HG03571 (cell line): ENCODE data around the gene CELA2A.
"Not testable (repeated sequence)": the region's sequence is repeated elsewhere in the genome, so short reads cannot be mapped to it uniquely, and the experiment has no call there.

Source experiments
- ATAC-seq: cut with Tn5 transposase; IDR thresholded peaks from one replicate; pipeline ENCODE4 v1.9.1; 2021; ENCODE audit not compliant: unreplicated experiment

The CELA2A gene

GRCh38 chr1:15466955-15467625 is 10.6 kb downstream of the CELA2A start:
- not testable (repeated sequence) for ATAC-seq

DNA sequence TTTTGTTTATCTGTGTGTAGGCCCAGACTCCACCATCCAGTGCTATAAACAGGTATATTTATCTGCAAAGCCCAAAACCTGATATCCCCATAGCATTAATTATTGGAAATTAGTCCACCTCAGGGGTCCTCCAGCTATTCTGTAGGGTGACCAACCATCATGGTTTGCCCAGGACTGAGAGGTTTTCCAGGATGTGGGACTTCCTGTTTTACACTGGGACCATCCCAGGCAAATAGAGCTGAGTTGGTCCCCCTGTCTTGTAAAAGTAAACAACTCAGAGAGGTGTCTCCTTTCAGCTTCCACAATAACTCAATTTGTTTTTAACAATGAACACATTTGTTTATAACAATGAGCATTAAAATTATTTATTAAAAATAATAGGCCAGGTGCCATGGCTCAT is 11.6 kb downstream of the CELA2A start:
- ATAC-seq: no peak

DNA sequence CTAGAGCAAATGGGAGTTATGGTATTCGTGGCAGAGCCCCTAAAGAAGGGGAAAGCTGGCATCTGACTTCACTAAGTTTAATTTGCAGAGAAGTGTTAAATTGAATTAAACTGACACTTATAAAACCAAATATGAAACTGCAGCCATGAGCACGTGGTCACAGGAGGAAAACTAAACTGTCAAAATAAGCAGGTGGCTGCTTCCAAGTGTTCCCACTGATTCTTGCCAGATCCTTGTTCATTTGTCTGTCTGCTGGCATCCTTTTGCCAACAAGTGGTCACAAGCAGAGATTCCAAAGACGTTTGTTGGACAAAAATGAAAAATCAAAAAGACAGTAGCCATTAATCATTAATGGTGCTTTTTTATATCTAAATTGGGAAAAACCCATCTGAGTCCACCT is 12.8 kb downstream of the CELA2A start:
- ATAC-seq: no peak

DNA sequence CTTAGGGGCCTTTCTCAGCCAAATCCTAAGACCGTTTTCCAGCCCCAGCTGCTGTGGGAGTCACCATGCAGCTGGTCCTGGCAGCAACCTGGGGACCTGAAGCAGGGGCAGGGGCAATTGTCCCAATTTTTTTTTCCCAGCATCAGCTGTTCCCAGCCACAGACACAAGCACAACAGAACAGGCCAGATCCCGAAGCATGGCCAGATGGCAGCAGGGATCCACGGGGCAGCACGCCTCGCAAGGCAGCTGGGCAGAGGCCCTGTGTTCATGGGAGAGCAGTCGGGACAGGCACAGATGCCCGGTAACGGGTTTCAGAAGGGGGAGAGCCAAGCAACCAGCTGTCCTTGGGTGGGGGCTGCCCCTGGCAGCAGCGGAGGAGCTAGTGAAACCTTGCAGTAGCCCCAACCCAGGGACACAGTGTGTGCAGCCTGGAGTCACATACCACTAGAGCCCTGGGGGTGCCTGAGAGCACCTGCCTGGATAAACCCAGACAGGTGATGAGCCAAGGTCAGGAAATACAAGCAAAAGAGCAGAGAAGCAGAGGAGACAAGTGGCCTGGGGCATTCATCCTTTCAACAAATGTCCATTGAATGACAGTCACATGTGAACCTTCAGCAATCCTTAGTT is 13.4 kb downstream of the CELA2A start:
- ATAC-seq: not testable (repeated sequence)

DNA sequence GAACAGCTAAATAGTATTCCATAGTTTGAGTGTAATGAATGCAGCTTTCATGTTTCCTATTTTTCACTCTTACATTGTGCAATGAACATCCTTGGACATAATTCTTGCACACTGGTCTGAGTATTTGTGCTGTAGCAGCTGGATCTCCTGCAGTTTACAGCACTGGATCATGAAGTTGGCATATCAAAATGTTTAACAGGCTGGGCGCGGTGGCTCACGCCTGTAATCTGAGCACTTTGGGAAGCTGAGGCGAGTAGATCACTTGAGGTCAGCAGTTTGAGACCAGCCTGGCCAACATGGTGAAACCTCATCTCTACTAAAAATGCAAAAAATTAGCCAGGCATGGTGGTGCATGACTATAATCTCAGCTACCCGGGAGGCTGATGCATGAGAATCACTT is 14.5 kb downstream of the CELA2A start:
- ATAC-seq: not testable (repeated sequence)

GRCh38 chr1:15471723-15472122 is 15.2 kb downstream of the CELA2A start:
- not testable (repeated sequence) for ATAC-seq

DNA sequence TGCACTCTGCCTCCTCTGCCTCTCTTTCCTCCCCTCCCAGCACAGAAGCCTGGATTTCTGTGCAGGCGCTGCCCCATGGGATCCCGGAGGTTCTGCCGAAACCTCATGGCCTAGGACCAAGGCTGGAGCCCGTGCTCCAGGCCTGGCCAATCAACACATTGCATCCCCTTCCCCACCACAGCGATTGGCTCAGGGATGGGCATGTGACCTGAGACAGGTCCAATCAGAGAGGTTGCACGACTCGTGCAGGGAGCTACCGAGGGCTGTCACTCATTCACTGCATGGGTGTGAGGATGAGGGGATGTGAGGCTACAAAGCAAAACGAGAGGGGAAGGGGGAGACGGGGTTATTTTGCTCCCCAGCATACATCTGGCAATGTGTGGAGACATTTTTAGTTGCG is 16.1 kb downstream of the CELA2A start:
- ATAC-seq: no peak

GRCh38 chr1:15475752-15476314 is 19.3 kb downstream of the CELA2A start, which contains the start of gene CELA2B:
Gene CELA2B (plus strand): TSS chr1:15476104. CDS start chr1:15476126, 22 bp downstream.
- ATAC-seq: no peak

DNA sequence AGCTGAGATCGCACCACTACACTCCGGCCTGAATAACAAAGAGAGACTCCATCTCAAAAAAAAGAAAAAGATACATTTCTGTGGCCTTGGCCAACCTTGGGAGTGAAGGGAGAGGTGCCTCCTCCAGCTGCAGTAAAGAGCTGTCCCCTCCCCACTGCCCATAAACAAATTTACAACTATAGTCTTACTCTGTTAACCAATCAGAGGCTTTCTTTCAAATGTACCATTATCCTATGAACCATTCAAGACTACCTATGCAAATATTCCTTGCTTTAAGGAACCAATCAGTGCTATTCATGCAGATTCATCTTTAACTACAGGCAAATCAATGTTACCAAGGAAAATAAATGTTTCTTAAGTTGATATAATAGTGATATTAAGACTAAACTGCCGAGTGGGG is 20.4 kb downstream of the CELA2A start:
- no peak for ATAC-seq

DNA sequence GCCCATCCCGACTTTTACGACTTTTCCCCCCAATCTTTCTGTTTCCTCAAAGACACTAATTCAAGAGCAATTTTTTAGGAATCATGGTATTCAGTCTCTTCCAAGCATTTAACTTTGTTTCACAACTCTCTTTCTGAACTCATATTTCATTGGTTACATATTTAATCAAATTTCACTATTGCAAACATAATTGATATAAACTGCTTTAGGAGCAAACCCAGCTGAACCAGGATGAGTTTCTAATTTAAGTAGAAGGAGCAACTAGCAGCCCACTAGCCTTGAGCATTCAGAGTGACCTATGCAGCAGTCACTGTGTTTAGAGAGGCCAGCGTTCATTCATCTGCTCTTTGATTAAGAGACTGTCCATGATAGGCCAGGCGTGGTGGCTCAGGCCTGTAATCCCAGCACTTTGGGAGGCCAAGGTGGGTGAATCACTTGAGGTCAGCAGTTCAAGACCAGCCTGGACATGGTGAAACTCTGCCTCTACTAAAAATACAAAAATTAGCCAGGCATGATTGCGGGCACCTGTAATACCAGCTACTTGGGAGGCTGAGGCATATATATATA is 21.2 kb downstream of the CELA2A start:
- no peak for ATAC-seq

- ATAC-seq: no peak
These were observed 23.3 kb downstream of the CELA2A start for GRCh38 chr1:15479654-15480347.

DNA sequence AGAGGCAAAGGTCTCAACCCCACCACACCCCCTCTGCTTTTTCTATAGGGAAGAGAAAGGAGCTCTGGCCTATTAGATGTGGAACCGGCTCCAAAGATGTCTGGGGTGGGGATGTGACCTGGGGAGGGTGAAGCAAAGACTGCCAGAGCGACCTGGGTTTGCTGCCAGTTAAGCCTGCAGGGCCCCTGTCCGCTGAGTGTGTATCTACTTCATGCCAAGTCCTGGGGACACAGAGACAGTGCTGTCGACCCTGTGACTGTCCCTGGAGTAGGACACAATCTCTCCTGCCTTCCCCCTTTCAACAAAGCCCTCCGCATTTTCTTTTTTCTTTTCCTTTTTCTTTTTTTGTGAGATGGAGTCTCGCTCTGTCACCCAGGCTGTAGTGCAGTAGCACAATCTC is 25.9 kb downstream of the CELA2A start:
- ATAC-seq: not testable (repeated sequence)

DNA sequence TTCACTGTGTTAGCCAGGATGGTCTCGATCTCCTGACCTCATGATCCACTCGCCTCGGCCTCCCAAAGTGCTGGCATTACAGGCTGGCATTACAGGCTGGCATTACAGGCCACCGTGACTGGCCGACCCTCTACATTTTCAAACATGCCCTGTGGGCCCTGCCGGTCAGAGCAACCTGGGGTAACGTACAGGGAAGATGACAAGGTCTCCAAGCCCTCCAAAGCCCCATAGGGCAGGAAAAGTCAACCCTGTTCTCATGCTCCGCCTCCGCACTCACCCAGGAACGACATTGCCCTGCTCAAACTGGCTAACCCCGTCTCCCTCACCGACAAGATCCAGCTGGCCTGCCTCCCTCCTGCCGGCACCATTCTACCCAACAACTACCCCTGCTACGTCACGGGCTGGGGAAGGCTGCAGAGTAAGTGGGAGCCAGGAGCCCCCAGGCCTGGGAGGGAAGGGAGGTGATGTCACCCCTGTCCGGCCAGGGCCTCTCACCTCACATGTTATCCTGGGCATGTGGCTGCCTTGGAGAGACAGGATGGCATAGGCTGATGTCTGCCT is 26.5 kb downstream of the CELA2A start:
- not testable (repeated sequence) for ATAC-seq

DNA sequence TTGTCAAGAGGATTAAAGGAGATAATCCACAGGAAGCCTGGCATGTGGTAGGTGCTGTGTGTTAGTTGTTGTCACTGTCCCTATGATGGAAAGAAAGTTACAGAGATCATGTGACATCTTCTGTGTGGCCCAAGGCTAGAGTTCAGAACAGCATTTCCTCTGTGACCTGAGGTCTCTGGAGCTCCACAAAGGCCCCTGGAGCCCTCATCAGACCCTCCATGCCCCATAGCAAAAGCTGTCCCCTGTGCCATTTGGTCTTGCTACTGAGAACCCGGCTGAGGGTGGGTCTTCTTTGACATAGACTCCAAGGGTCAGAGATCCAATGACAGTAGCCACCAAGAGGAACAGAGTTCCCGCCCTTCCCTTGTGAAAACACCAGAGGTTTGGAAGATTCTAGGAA is 27.4 kb downstream of the CELA2A start:
- no peak for ATAC-seq

DNA sequence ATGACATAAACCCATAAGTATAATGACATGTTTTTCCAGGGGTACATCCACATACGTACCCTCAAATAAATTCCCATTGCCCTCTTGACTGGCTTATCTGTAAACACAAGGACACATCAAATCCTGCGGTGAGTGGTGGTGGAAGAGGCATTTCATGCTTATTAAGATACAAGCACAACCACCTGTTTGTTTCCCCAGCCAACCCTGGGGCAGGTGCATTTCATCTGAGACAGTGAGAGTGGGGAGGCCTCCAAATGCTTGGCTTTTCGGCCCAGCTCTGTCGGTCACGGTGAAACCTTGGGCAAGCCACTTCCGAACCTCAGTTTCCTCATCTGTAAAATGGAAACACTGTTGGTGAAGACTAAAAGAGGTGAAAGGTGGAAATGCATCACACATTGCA is 27.9 kb downstream of the CELA2A start:
- ATAC-seq: not testable (repeated sequence)

DNA sequence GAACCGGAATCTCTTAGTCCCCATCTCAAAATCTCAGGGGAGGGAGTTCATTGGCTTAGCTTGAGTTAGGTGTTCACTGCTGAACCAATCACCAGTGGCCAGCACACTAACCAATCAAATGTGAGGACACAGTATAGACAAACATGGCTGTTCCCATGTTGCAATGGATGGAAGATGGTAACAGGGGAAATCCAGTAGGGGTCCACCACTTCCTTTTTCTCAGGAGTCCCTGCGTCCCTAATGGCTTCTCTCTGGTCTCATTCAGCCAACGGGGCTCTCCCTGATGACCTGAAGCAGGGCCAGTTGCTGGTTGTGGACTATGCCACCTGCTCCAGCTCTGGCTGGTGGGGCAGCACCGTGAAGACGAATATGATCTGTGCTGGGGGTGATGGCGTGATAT is 29.1 kb downstream of the CELA2A start:
- no peak for ATAC-seq

- ATAC-seq: not testable (repeated sequence)
These were observed 30.5 kb downstream of the CELA2A start for GRCh38 chr1:15486844-15487610.

- ATAC-seq: no peak
These were observed 31.8 kb downstream of the CELA2A start for GRCh38 chr1:15488371-15488770.

- ATAC-seq: no peak
These were observed 32.7 kb downstream of the CELA2A start for GRCh38 chr1:15489052-15489736.

- ATAC-seq: not testable (repeated sequence)
These were observed 34.5 kb downstream of the CELA2A start for GRCh38 chr1:15491010-15491409.
